Measurements from ENCODE around the gene PPP2R5B. TPM values are rescaled to one million over a fixed set of nuclear protein-coding genes. Genes with fewer than 3 reads are reported as not detected.

Gene PPP2R5B
- total RNA-seq, 1 donor from 2014 or later = 26.8 TPM

DNA sequence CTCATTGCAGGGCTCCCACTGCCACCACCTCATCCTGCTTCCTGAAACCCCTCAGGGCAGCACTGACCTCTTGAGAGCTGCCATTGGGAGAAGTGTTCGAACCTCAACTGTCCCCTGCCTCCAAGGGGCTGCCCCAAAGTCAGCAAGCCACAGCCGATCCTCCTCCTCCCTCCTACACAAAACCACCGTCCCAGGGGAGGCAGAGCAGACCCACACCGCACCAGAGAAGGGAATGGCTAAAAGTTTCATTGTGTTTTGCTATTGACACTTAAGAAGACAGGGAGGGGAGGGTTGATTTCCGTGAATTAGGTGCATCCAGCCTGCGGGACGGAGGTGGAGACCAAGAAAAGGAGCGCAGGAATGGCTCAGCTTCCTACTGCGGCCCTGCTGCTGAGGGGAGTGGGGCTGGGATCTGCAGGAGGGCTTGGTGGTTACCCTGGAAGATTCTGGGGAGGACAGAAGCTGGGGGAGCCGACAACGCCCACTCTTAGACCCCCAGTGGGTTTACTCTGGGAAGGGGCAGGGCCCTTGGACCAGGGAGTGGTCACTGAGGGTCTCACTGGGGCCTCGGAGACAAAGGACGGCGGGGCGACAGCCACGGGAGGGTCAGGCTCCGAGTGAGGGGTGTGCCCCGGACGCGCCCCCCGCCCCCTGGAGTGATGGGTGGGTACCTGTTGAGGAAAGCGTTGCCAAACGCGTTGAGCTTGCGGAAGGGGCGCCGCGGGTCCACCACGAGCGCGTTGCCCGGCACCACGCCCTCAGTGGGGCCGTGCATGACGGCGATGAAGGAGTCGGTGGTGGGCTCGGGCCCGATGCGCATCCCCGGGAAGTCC, 46.9 kb upstream of the PPP2R5B start:
- no peak for TF ChIP-seq CTCF (IDR thresholded peaks at IDR 0.05)
- peaks cover 46% of the 10 kb centered on the region for H3K4me1 Mint-ChIP-seq (ENCODE audit: unreplicated experiment)

GRCh38 chr11:64878223-64878493, 46.3 kb upstream of the PPP2R5B start:
- Mint-ChIP-seq H3K27ac (ENCODE audit: unreplicated experiment) (peak overlapping the region; percentile 87), H3K36me3 (ENCODE audit: unreplicated experiment) (no peaks in the 10 kb centered on the region)

More for the DNA sequence above, 46.9 kb upstream of the PPP2R5B start:
- Mint-ChIP-seq H3K4me3 (ENCODE audit: unreplicated experiment) (peak overlapping the region; percentile 92), H3K9me3 (ENCODE audit: unreplicated experiment) (no peaks in the 10 kb centered on the region), H3K27me3 (ENCODE audit: unreplicated experiment) (no peaks in the 10 kb centered on the region), H3K27ac (ENCODE audit: unreplicated experiment) (peak overlapping the region; percentile 87), H3K36me3 (ENCODE audit: unreplicated experiment) (peaks cover 3% of the 10 kb centered on the region)
- DNase-seq (ENCODE audit: extremely low spot score, unreplicated experiment) = no peak

DNA sequence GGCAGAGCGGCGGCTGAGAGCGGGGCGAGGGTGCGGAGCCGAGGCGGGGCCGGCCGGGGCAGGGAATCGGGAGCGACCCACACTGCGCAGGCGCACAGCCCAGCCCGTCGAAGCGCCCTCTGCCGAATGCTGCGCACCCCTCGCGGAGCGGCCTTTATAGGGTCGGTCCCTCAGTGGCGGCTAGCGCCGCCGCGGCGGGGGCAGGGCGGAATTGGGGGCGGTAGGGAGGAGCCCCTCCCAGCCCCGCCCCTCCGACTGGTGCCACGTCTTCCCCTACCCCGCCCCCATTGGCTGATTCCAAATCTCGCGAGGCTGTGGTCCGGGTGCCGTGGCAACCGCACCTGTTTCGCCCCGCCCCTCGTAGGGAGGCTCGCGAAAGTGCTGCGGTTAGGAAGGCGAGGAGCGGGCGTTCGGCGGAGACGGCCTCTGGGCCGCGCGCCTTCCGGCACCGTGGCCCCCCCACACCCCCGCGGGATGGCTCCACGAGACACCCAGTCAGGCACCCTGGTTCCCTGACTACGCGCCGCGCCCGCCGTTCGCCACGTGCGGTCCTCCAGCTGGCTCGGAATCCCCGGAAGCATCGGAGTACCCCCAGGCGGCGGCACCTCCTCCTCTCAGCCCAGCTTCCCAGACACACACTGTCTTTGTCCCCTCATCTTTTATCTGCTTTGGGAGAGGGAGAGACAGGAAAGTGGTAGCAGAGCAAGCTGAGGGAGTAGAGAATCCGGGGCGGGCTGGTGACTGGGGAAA, 45.8 kb upstream of the PPP2R5B start, which contains the start of gene EHD1:
TSS of gene EHD1 (minus strand) at position 128 of the 750 bp plus-strand sequence. CDS start 157 bp downstream, outside the sequence.
- Mint-ChIP-seq H3K27me3 (ENCODE audit: unreplicated experiment) (no peaks in the 10 kb centered on the region), H3K4me1 (ENCODE audit: unreplicated experiment) (peaks cover 46% of the 10 kb centered on the region), H3K9me3 (ENCODE audit: unreplicated experiment) (no peaks in the 10 kb centered on the region), H3K36me3 (ENCODE audit: unreplicated experiment) (no peaks in the 10 kb centered on the region), H3K27ac (ENCODE audit: unreplicated experiment) (peak within 1 kb of the TSS; percentile 93), H3K4me3 (ENCODE audit: unreplicated experiment) (peak within 1 kb of the TSS; percentile 92)
- peak; percentile 99 for DNase-seq (ENCODE audit: extremely low spot score, unreplicated experiment)
- TF ChIP-seq CTCF (IDR thresholded peaks at IDR 0.05) = peak; percentile 68

More at GRCh38 chr11:64878223-64878493, 46.3 kb upstream of the PPP2R5B start:
- Mint-ChIP-seq H3K4me3 (ENCODE audit: unreplicated experiment) (peak overlapping the region; percentile 92), H3K4me1 (ENCODE audit: unreplicated experiment) (peaks cover 46% of the 10 kb centered on the region), H3K27me3 (ENCODE audit: unreplicated experiment) (no peaks in the 10 kb centered on the region), H3K9me3 (ENCODE audit: unreplicated experiment) (no peaks in the 10 kb centered on the region)
- DNase-seq (ENCODE audit: extremely low spot score, unreplicated experiment) = no peak
- TF ChIP-seq CTCF (IDR thresholded peaks at IDR 0.05) = no peak

DNA sequence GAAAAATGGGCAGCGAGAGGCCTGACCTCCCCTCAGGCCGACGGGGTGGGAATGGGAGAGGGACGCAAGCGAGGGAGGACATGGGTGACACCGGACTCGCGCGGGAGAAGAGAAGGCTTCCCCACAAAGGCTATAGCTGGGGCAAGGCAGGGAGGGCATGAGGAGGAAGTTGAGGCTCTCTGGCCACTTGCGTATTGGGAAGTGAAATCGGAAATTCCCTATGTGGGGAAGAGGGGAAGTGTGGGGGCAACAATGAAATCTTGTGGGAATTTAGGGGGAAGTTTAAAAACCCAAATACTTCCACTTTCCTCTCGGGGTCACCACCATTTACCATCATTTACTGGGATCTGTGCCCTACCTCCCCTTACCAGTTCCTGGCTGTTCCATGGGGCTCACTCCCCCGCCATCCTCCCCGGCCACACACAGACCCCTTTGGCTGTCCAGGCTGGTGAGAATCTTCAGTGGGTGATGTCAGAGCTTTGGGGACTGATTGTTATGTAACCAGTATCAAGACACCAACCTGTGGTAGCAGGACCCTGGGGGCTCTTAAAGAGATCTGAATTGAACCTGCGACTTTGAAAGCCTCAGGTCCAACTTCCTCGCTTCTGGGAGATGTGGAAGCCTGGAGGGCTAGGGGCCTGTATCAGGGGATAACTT, 45.1 kb upstream of the PPP2R5B start:
- peak overlapping the region; percentile 93 for H3K27ac Mint-ChIP-seq (ENCODE audit: unreplicated experiment)
- no peaks in the 10 kb centered on the region for H3K27me3 Mint-ChIP-seq (ENCODE audit: unreplicated experiment)
- TF ChIP-seq CTCF (IDR thresholded peaks at IDR 0.05) = no peak
- DNase-seq (ENCODE audit: extremely low spot score, unreplicated experiment) = no peak
- H3K9me3 Mint-ChIP-seq (ENCODE audit: unreplicated experiment) = no peaks in the 10 kb centered on the region
- no peaks in the 10 kb centered on the region for H3K36me3 Mint-ChIP-seq (ENCODE audit: unreplicated experiment)
- H3K4me1 Mint-ChIP-seq (ENCODE audit: unreplicated experiment) = peaks cover 43% of the 10 kb centered on the region
- peak overlapping the region; percentile 87 for H3K4me3 Mint-ChIP-seq (ENCODE audit: unreplicated experiment)
